Stimulated activated CD8-positive, alpha-beta memory T cell treated with anti-CD3 and anti-CD28 coated beads, Interleukin-7, amount 100 ng/mL, for 1 hour (primary cell): ENCODE measurements around the gene DNAJA3.

Experiments
- DNase-seq, 2 donors: peaks; one replicate each; pipeline ENCODE4 v3.0.0-alpha.2; 2020; ENCODE audit warnings: low read depth in 2 of 2

The DNAJA3 gene

DNA sequence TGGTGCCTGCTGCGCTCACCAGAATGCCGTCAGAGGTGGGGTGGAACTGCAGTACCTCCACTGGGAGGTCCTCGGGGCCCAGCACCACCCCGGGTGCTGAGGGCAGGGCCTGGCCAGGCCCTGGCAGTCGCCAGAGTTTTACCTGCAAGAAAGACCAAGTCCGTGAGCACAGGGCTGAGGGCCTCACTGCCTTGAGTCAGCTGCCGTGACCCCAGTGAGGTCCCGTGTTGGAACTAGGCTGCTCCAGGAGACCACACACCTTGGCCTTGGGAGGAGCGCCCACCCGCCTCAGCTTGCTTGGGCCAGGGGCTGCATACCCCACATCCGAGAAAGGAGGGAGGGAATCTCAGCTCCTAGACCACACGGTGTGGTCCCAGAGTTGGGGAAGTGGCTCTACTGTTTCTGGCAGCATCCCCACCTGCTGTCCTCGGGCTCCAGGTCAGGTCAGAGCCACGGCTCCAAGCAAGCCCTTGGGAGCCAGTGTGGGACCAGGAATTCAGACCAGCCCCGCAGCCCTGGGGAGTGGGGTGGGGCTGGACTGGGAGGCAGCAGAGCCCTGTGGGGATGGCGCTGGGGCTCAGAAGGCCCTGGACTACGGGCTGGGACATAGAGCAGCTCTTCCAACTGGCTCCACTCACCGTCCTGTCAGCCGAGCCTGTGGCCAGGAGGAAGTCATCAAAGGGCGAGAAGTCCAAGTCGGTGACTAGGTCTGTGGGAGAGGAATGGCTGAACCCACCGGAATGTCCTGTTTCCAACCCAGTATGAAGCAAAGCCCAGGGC, 17.9 kb upstream of the DNAJA3 start:
- no peak for DNase-seq

GRCh38 chr16:4408323-4408690, 17.4 kb upstream of the DNAJA3 start:
- no peak for DNase-seq

GRCh38 chr16:4409081-4409932, 16.4 kb upstream of the DNAJA3 start:
- no peak for DNase-seq

DNA sequence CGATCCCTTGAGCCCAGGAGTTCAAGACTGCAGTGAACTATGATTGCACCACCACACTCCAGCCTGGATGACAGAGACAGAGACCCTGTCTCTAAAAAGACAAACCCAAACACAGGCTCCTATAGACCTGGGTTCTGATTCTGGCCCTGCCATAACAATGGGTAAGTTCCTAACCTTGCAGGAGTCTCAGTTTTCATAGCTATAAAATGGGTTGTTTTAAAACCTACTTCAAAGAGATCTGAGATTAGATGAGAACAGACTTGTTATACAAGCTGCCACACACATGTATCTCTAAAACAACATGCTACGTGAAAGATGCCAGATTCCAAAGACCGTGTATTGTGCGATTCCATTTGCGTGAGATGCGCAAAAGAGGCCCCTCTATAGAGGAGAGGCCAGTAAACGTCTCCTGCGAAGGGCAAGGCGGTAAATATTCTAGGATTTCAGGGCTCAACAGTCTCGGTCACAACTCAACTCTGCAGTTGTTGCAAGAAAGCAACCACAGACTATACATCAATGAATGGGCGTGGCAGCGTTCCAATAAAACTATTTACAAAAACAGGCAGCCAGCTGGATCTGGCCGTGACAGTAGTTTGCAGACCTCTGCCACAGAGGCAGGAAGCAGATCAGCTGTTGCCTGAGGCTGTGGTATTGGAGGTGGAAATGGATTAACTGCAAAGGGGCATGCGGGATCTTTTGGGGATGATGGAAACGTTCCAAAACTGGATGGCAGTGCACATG, 15.2 kb upstream of the DNAJA3 start:
- no peak for DNase-seq

- no peak for DNase-seq
Observed at GRCh38 chr16:4411684-4412083, 14.0 kb upstream of the DNAJA3 start.

- DNase-seq, result no peak
Observed at GRCh38 chr16:4412159-4412558, 13.5 kb upstream of the DNAJA3 start.

DNA sequence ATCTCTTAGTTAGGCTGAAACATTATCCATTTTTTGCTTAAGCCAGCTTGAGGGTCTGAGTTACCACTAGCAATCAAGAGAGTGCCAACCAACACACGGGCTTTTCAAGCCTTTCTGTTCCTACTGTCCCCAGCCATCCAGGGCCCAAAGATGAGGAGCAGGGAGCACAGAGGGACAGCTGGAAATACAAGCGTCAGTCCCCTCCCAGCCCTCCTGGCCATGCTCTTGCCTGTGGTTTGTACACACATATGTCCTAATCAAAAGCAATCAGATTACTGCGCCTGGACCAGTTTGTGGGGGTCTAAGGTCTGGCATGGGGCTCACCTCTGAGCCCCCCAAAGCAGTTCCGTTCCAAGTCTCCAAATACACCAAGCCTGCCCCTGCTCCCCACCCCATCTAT, 12.8 kb upstream of the DNAJA3 start:
- no peak for DNase-seq

DNA sequence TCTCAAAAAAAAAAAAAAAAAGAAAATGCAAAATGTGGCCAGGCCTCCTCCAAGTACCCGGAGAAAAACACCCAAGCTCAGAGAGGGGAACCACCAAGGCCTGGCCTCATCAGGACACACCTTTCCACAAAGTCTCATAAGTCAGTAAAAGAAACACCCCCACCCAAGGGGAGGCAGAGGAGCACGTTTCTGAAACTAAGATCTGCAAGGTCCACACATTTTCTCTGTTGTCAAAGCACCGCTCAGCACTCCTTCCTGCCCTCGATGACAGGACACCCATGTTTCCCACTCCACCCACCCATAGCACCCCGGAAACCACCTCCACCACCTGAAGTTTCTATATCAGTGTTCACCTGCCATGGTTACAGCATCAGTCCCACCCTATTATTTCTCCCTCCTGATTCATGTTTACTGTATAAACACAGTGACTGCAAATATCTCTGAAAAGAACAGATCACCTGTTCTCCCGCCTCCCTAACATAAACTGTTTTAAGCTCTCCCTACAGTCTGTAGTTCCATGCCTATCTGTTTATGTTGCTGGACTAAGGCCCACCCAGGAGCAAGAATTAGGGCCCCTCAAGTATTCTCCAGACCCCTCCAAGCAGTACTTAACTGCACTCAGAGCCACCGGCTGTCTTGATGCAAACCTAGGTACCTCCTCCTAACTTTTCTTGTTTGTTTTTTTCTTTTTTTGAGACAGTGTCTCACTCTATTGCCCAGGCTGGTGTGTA, 11.3 kb upstream of the DNAJA3 start:
- peak; percentile 32 to 39 for DNase-seq

DNA sequence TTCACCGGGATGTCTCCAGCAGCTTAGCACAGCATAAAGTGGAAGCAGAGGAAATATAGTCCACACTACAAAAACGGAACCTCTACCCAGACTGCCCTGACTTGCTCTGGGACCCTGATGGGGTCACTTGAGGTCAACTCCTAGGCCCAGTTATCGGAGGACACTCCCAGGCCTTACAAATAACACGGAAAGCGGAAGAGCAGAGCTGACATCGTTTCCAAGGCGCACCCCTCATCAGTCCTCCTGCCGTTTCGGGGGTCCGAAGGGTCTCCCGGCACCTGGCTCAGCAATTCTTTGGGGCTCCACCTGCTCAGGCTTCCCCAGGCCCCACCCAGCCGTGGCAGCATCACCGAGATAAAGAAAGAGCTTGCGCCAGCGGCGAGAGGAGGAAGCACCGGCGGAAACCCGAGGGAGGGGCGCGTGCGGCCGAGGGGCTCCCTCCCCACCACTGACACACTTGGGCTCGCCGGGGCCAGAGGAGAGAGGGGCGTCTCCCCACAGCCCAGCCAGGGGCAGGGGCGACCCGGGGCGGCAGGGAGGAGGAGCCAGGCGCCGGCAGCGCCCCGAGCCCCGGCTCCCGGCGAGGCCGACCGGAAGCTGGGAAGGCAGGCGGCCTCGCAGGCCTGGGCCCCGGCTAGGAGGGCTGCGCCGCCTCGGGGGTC, 10.0 kb upstream of the DNAJA3 start:
- DNase-seq, result peak in 1 of 2 donors; percentile 25

GRCh38 chr16:4416200-4417032, 9.3 kb upstream of the DNAJA3 start, which contains the start of gene CORO7:
CORO7 (minus strand) TSS chr16:4416596; CDS start chr16:4416518, 78 bp downstream.
- peak; percentile 97 to 98 for DNase-seq

DNA sequence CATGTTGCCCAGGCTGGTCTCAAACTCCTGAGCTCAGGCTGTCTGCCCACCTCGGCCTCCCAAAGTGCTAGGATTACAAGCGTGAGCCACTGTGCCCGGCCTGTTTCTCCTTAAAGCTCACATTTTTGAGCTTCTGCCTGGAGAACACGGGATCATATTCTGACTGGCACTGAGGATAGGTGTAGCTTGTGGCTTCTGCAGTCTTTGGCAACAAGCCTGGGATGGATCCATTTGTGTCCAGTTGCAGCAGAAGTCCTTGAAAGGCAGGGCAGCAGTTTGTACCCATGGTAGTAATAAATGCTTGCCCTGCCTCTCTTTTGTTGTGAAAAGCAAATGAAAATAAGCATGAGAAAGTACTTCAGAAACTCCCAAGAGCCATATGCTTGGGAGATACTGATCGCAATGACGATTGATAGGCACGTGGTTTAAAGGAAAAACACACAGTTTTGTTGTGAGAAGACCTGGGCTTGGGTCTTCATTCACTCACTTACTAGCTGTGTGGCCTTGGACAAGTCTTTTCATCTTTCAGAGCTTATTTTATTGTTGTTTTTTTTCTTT, 6.2 kb upstream of the DNAJA3 start:
- DNase-seq, result no peak

DNA sequence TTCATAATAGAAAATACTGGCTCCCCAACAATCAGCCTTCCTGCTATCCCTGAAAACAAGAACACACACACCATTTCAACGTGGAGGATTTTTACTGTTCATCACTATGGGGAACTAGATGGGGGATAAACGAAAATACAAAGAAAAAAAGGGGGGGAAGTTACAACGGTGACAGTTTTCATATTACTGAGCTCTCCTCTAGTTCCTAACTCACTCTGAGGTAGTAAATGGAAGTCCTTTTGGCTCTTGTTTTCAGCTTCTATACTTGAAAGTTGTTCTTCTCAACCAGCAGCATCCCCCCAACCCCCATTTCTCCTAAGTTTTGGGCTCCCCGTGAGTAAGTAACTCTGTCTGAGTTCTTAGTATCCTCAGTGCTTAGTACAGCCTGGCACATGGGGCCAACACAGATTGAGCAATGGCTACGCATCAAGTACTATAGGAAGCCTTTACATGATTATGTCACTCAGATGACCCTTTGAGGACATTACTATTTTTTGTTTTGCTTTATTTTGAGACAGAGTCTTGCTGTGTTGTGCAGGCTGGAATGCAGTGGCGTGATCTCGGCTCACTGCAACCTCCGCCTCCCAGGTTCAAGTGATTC, 5.1 kb upstream of the DNAJA3 start:
- DNase-seq, result no peak

DNA sequence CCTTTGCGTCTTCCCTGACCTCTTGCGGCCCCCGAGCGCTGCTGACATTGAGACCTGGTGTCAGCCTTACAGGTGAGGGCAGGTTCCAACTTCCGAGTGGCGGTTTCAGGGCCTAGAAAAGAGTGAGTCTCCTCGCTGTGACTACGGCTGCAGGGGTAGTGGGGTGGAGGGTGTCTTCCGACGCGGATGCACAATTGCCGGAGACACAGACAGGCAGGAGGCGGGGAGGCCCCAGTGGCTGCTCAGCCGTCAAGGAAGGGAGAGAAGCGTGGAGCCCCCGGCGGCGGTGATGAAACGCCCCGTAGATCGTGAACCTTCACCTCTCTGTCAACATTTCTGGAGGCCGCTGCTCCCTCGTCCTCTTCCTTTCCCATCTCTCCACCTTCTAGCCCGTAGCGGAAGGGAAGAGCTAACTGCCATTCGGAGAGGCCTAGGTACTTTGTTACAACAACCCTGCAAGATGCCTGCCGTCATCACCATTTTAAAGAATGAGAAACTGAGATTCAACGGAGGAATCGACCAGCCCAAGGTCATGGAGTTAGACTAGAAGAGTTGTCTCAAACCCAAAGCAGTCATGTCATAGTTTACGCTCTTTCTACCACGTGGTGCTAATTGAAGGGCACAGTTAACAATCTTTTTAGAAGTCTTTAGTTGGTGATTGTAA, 485 bp downstream of the DNAJA3 start:
- DNase-seq, result no peak

DNA sequence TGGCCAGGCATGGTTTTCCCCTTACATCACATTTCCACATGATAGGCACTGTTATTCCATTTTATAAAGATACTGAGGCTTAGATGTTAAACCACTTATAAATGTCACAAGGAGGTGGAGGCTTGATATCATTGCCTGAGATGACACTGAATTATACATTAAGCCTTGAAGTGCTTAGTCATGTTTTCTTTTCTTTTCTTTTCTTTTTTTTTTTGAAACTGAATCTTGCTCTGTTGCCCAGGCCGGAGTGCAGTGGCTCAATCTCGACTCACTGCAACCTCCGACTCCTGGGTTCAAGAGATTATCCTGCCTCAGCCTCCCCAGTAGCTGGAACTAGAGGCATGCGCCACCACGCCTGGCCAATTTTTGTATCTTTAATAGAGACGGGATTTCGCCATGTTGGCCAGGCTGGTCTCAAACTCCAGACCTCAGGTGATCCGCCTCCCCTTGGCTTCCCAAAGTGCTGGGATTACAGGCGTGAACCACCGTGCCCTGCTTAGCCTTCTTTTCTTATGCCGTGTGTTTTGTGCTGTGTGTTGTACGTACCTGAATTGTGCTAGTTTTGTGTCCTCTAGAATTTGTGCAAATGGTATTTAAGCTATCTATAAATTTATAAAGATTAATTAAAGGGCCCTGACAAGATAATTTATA, 1.2 kb downstream of the DNAJA3 start:
- no peak for DNase-seq

DNA sequence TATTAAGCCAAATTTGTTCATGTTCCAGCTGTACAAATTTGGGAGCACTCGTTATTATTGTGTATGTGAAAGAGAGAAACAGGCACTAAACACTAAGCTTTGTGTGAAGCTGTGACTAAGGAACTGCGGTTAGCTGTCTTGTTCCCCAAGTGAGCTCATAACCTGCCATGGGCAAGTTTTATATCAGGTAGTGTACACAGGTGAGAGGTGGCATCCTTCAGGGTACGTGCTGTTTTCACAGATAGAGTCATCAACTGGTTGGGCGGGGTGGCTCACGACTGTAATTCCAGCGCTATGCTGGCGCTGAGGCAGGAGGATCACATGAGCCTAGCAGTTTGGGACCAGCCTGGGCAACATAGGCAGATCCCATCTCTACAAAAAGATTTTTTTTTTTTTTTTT, 2.8 kb downstream of the DNAJA3 start:
- no peak for DNase-seq

GRCh38 chr16:4431023-4431422, 5.4 kb downstream of the DNAJA3 start:
- no peak for DNase-seq

- DNase-seq, result no peak
Observed at GRCh38 chr16:4433228-4433627, 7.6 kb downstream of the DNAJA3 start.
